Adrenal gland (tissue), 5 donors: ENCODE measurements around the gene IMP4.

Experiments used
- POLR2A ChIP-seq, 2 donors: fragments of 450-650 bp; IDR thresholded peaks; one replicate each; pipeline ENCODE4 v1.6.1; 2017; ENCODE audit warnings: antibody characterized with exemption in 2 of 2, mild to moderate bottlenecking in 2 of 2, moderate library complexity in 1 of 2
- TF ChIP-seq, protein P1 (sequence below), 6 experiments: fragments of 450-650 bp in 4 of 6; fragments of 200-600 bp in 2 of 6; sonication (generic) in 1 of 6; IDR thresholded peaks; 1 replicate in 5 of 6; 2 replicates in 1 of 6; pipeline versions ENCODE4 v1.5.1 to v1.8.0; 2016 to 2021; ENCODE audit warnings: antibody characterized with exemption in 6 of 6, mild to moderate bottlenecking in 2 of 6, moderate library complexity in 1 of 6
- donor health status: DM: no; HTN: no; CAD: no.

- TF ChIP-seq, protein P1, sequence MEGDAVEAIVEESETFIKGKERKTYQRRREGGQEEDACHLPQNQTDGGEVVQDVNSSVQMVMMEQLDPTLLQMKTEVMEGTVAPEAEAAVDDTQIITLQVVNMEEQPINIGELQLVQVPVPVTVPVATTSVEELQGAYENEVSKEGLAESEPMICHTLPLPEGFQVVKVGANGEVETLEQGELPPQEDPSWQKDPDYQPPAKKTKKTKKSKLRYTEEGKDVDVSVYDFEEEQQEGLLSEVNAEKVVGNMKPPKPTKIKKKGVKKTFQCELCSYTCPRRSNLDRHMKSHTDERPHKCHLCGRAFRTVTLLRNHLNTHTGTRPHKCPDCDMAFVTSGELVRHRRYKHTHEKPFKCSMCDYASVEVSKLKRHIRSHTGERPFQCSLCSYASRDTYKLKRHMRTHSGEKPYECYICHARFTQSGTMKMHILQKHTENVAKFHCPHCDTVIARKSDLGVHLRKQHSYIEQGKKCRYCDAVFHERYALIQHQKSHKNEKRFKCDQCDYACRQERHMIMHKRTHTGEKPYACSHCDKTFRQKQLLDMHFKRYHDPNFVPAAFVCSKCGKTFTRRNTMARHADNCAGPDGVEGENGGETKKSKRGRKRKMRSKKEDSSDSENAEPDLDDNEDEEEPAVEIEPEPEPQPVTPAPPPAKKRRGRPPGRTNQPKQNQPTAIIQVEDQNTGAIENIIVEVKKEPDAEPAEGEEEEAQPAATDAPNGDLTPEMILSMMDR (IDR thresholded peaks at IDR 0.05) = no peak
- no peak for TF ChIP-seq POLR2A (IDR thresholded peaks at IDR 0.05)
Observed at GRCh38 chr2:130380096-130380934, 37.6 kb downstream of the IMP4 start.
